GM18505 (cell line): ENCODE results near the gene DNAI4.

Source experiments
- ATAC-seq: cut with Tn5 transposase; IDR thresholded peaks from one replicate; pipeline ENCODE4 v1.9.1; 2021; ENCODE audit not compliant: unreplicated experiment
- POLR2A ChIP-seq: IDR thresholded peaks from 4 replicates; pipeline ENCODE4 v1.6.1; 2011; ENCODE audit warnings: borderline replicate concordance; ENCODE audit not compliant: insufficient read depth, insufficient read length; ENCODE audit errors: extremely low read depth

The DNAI4 gene

DNA sequence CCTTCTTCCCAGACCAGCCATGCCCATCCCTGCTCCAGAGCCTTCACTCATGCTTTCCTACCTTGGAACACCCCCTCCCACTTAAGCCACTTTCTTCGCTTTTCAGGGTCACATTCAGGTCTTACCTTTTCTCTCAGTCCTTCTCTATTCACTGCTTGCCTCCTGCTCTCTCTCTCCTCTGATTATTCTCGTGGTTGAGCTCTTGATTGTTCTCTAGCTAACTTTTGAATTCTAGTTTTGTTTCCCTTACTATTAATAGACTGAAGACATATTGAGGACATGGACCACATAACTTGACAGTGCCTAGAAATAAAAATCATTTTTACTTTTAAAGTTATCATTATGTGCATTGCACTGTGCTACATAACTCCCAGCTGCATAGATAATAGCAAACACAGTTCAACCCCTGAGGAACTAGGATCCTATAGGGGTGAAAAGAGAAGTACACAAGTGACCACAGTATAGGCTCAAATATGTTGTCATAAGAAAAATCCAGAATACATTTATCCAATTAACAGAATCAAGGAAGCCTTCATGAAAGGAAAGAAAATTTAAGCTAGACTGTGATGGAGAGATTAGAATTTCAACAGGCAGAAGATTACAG is 145.1 kb downstream of the DNAI4 start:
- TF ChIP-seq POLR2A, result no peak
- ATAC-seq, result no peak

DNA sequence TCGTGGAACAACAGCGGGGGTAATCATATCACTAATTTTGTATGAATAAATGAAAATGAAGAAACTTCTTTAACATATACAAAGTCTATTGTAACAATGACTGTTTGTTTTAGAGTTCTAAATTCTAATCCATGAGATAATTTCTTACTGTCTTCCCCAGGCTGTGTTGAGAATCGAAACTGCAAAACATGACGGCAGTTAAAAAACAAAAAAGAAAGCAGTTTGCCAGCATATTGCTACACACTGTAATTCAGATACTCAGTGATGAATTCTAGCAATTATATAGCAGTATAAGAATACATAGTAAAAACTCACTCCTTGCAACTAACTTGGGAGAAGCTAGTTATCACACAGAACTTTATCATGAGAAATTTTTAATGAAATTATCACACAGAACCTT is 145.7 kb downstream of the DNAI4 start:
- ATAC-seq, result no peak

DNA sequence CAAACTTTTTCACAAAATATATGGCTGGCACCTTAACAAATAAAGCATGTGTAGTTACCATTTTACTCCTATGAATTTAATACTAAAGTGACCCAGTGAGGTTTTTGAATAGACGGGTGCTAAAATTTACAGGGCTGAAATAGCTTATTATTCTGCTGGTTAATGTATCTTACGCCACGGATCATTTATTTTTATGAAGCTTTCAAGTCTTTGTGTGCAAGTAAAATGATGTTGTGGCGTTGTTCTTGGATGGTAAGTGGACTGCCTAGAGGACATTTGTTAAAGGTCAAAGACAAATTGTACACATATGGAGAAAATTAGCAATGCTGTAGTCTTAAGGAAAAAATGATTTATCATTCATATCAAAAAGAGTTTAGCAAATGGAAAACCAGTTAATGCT is 146.4 kb downstream of the DNAI4 start:
- no peak for TF ChIP-seq POLR2A
- ATAC-seq, result no peak

More for the DNA sequence above, 145.7 kb downstream of the DNAI4 start:
- no peak for TF ChIP-seq POLR2A

DNA sequence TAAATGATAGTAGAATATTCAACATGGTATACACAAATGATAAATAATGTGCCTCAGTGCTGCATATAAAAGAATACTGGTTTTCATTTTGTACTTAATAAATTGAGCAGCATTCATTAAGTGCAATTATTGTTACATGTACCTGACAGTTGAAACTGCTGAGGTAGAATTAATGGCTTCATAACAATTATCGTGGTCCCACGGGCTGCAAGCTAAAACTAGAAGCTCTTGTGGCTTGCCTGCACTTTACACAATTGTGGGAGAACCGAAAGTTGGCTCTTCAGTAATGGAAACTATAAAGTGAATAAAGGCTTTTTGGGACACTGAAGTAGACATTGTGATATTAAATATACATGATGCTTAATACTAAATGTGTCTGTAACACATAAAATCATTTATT is 146.8 kb downstream of the DNAI4 start:
- ATAC-seq, result no peak

DNA sequence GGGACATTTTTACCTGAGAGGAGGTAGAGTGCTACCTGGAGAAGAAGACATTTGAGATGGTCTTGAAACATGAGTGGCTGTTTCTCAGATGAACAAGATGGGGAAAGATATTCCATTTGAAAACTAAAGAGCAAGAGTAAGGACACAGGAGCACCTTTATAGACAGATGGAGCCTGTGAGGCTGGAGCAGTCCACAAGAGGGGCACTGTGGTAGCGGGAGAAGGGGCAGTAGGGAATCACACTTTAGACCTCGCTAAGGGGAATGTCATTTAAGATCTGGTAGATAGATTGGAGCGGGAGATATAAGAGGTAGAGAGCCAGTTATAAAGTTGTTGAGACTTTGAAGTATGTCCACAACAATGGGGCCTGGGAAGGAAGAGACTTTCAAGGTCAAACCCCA is 149.0 kb downstream of the DNAI4 start:
- ATAC-seq, result no peak
- TF ChIP-seq POLR2A, result no peak

More for the DNA sequence above, 146.8 kb downstream of the DNAI4 start:
- TF ChIP-seq POLR2A, result no peak

DNA sequence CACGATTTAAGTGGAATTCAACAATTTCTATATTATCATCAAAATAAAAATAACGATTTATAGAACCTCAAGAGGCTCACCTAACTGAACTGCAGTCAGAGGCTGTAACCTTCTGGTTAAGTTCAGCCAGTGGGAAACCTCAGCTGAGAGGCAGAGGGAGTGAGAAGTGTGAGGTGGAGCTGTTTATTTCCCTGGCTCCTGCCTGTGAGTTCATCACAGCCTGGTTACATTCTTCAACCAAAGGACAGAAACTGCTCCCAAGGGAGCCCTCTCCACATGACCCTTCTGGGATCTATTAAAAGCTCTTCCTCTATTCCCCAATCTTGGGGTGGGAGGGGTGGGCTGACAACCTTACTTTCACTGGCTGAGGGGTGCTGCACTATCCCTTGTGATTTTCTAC is 150.2 kb downstream of the DNAI4 start:
- no peak for ATAC-seq
- TF ChIP-seq POLR2A, result no peak

DNA sequence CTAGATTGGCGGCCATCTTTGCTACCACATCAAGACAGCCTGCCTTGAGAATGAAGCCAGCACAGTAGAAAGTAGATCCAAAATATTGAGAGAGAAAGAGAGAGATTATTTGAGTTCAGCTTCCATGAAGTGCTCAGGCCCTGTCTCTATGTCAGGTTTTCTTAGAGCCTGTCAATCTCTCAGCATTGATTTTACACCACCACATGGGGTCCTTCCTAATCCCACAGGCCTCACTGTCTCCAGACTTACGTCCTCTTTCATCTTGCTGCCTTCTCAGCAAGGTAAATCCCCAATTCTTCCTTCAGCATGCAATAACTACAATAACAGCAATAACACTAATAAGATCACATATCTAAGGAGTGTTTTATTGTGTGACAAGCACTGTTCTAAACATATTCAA is 151.4 kb downstream of the DNAI4 start:
- ATAC-seq, result no peak
- TF ChIP-seq POLR2A, result no peak

DNA sequence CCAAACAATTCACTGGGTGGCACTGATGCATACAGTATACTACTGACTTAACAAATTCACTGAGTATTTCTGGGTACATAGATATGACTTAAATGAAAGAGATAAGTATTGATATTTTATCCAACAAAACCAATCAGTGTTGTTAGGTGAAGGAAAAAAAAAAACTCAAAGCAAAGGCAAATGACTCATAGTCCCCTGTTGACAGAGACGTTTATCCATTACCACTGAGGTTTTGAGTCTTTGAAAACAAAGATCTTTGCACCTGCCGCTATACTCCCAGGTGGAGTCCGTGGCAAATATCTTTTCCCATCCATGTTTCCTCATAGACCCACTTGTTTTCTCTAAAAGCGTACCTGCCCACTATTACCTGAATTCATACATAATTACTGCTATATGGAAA is 154.0 kb downstream of the DNAI4 start:
- ATAC-seq, result no peak

DNA sequence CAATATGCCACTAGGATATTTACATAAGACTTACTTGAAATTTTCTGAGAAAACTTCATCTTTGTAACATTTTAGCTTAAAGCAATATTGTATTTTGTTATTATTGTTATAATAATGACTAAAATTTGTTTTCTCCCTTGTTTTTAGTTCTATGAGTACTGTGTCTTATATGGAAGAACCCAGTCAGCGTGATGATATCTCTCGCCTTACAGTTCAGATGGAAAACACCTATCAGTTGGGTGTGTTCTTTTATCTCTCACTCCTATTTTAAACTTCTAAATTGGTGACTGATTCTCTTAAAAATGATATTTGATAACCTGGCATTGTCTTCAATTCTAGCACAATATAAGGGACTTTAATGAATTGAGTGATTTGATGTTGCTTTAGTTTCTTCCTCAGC is 154.4 kb downstream of the DNAI4 start:
- no peak for ATAC-seq
- TF ChIP-seq POLR2A, result no peak

More for the DNA sequence above, 154.0 kb downstream of the DNAI4 start:
- TF ChIP-seq POLR2A, result no peak

DNA sequence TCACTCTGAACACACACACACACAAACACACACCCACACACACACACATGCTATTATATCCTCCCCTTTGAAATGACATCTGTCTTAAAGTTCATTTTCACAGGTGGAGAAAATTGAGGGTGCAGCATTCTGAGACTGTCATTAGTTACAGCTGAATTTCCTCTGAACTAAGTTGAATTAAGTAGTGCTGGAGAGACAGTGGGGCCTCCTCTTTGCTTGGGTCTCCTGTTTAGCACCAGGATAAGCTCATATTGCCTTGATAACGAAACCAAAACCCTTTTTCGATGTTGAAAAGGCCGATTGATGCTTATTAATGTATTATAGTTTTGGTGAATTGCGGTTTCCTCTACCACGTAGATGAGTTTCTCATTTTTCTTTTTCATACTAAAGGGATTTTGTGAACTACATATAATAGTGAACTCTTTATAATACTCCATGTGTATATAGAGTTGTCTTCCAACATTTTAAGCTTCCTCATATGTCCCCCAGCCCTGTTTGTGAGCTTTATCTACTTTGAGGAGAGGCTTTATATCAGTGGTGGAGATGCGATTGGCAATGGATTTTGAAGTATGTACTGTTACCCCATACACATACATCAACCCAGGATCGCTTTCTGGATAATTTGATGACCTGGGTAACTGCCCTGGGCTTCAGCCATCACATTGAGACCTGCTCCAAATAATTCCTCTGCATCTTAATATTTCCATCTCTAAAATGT is 155.0 kb downstream of the DNAI4 start:
- no peak for ATAC-seq
- TF ChIP-seq POLR2A, result no peak

DNA sequence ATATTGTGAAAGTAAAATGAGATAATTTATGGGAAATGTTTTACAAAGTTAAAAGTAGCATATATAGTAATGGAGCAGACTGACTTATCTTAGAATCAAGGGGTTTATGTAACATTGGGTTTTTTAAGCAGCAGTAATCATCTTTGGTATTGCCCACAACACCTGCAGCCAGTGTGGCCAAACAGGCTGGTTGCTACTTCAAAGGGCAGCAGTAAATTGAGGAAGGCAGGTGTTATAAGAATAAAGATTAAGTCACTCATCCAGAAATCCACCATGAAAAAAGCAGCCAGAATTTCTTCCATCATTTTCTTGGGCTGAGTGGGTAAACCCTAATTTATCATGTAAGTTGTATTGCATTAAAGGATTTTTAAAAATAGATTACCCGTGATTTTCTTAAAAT is 155.7 kb downstream of the DNAI4 start:
- no peak for ATAC-seq
- TF ChIP-seq POLR2A, result no peak

DNA sequence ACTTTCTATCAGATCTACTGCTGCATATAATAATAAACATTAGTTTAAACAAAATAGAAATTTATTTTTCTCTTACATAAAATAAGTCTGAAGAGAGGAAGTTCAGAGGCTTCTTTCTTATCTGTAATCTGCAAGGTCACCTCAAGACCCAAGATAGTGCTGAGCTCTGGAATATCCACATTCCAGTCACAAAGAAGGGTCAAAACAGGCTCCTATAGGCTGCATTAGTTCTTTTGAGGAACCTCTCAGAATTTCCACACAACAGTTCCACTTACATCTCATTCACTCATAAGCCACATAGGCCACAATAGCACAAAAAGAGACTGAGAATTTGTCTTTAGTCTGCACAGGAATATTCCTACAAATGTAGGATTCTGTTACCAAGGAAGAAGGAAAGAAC is 157.0 kb downstream of the DNAI4 start:
- ATAC-seq, result no peak
- no peak for TF ChIP-seq POLR2A

DNA sequence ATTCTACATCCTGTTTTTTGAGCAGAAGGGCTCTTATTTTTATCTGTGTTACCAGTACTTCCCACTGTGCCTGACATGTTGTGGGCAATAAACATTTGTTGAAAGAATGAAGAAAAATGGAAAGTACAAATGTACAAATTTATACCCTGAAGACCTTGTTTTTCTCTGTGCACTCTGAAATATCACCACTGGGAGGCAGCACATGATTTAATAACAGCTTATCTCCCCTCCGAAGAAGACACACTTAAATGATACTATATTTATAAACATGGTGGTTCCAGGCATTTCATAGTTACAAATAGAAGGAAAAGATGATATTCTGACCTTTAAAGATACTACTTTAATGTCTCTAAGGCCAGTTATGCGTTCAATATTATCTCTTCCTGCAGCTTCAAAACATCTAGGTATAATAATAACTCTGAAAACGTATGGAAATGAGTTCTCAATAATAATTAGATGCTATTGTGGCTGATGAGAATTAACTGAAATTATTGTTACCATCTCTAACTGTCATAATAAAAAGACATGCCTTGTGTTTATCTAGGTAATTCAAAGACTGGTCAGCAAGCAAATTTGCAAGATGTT is 159.6 kb downstream of the DNAI4 start:
- no peak for TF ChIP-seq POLR2A
- no peak for ATAC-seq
